ENCODE measurements around the gene RER1.

Gene RER1

DNA sequence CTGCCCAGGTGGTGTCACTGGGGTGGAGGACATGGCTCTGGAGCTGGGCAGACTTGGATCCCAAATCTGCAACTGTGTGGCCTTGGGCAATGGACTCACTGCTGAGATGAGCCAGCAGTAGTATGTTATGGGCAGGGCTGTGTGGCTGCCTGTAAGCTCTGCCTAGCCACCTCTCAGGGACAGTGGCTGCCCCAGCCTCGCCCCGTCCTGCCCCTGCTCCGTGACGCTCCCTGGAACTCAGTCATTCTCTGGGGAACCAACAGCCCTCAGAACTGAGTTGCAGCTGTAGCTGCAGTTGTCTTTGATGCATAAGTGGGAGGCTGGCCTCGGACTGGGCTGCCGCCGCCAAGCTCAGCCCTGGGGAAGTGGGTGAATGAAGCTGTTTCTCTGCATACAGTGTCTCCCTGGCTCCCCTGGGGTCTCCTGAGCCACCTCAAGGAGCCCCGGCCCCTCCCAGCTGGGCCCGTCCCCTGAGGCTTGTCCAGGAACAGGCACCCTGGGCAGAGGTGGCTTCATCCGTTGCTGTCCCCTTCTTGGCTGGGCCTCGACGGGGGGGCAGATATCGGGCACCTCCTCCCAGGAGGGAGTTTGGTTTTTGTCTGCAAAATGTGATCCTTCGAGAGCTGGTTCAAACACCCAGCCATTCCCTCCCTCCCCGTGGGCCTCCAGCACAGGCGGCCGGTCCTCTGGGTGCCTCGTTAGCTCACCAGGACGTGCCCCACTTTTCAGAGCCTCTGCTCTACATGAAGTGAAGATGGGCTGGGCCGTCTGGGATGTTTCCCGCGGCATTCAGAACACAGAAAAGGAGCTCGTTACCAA lies 58.2 kb downstream of the RER1 start:
- DNase-seq = no peak

DNA sequence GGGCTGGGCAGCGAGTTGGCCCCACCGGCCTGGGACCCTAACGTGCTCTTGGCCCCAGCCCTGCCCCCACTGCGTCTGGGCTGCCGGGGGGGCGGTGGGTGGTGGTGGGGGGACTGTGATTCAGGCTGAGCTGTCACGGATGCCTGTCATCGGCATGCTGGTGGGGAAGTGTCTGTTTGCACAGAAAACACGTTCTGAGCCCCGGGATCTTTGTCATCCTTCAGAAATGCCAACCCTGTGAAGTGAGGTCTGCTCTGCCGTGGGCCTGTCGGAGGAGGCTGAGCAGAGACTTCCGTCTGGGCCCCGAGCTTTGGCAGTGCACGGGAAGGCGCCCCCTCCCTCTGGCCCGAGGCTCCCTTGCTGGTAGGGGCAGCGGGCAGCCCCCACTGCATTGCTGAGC lies 60.1 kb downstream of the RER1 start:
- no peak for DNase-seq

DNA sequence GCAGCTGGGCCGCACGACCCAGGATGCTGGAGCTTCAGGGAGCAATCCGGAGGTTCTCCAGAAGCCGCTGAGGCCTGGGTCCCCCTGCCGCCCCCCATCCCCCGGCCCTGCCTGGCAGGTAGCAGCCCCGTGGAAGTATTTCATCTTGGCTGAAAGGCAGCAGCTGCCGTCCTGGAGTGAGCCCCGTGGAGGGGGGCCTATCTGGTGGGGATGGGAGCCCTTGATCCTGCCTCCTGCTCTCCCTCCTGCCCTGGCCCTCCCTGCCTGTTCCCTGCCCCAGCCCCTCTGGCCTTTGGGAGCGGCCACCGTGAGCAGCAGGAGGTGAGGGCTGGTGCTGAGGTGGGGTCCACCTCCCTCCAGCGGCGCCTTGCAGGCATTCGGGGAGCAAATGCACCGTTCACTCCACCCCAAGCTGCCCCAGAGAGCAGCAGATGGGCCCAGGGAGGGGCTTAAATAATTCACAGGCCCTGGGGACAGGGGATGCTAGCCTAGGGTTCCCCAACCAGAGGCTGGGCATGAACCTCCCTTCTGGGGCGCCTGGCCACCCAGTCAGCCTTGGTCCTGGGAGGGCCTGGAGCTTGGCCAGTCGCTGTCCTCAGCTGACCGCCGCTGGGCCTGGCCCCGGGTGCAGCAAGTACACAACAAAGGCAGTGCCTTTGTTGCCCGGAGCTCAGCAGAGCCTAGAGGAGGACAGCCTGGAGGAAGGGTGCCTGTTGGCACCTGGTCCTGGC lies 60.7 kb downstream of the RER1 start:
- no peak for DNase-seq

DNA sequence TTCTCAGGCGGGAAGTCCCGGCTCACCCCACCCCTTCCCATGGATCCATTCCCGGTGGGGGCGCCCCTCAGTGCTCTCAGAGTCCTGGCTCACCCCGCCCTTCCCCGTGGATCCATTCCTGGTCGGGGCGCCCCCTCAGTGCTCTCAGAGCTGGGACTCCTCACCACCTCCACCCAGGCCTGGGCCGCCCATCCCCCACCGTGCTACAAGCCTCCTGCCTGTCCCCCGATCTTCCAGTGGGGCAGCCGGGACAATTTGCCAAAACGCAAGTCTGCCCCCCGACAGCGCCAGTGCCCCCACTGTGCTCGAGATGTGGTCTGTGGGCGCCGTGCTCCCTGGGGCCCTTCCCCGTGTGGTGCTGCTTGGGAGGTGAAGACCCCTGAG lies 61.3 kb downstream of the RER1 start:
- no peak for DNase-seq

DNA sequence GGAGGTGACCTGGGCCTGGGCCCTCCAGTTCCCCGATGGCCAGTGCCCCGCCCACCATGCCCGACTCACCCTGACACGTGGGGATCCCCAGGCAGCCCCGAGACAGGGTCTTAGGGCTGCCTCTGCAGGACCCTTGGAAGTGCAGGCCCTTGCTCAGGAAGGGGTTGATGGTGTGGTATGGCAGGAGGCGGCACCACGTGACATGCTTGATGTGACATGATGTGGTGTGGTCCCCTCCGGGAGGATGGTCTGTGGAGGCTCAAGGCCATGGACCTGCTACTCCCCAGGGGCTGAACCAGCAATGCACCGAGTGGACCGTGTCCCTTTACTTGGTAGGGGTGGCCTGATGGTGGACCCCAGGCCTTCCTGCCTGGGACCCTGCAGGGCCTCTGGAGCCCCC lies 62.6 kb downstream of the RER1 start:
- no peak for DNase-seq

Measured in MV-4-11 (cell line).